Fibroblast of villous mesenchyme (primary cell): ENCODE results near the gene TMEM63A. TPM values are rescaled to one million over a fixed set of nuclear protein-coding genes. Genes with fewer than 3 reads are reported as not detected.

Experiments used
- DNase-seq: peaks from one replicate; pipeline ENCODE4 v3.0.0-alpha.2; 2010; ENCODE audit warnings: low read depth
- H3K4me3 ChIP-seq: 2 replicates; pipeline ENCODE4 v1.5.1; 2011; ENCODE audit warnings: low read depth, mild to moderate bottlenecking, low read length
- total RNA-seq: library from RNA; depleted of rRNA; stranded (reverse); fragments of >200 nt; gene quantifications from 2 replicates; pipeline ENCODE4 v1.2.3, GENCODE V29; 2012
- TF ChIP-seq, protein P1 (sequence below): IDR thresholded peaks from 2 replicates; pipeline ENCODE4 v1.5.1; 2012; ENCODE audit warnings: low read depth, mild to moderate bottlenecking, low read length; ENCODE audit not compliant: insufficient read depth

Gene TMEM63A
- total RNA-seq, 1 donor = 26.3 TPM

DNA sequence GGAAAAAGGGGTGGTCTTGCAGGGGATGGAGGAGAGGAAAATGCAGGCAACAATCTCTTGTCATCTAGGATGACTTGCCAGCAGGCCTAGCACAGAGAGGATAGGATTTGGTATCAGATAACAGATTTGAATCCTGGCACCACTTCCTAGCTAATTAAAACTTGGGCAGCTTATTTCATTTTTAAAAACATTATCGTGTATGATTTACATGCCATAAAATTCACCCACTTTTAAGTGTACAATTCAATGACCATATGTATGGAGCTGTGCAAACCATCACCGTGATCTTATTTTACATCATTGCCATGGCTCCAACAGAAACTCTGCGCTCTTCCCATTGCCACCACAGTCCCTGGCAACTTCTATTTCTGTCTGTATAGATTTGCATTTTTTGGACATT, 34.9 kb upstream of the TMEM63A start:
- no peak for DNase-seq
- H3K4me3 ChIP-seq = no peak overlapping the region
- TF ChIP-seq, protein P1, sequence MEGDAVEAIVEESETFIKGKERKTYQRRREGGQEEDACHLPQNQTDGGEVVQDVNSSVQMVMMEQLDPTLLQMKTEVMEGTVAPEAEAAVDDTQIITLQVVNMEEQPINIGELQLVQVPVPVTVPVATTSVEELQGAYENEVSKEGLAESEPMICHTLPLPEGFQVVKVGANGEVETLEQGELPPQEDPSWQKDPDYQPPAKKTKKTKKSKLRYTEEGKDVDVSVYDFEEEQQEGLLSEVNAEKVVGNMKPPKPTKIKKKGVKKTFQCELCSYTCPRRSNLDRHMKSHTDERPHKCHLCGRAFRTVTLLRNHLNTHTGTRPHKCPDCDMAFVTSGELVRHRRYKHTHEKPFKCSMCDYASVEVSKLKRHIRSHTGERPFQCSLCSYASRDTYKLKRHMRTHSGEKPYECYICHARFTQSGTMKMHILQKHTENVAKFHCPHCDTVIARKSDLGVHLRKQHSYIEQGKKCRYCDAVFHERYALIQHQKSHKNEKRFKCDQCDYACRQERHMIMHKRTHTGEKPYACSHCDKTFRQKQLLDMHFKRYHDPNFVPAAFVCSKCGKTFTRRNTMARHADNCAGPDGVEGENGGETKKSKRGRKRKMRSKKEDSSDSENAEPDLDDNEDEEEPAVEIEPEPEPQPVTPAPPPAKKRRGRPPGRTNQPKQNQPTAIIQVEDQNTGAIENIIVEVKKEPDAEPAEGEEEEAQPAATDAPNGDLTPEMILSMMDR = no peak

DNA sequence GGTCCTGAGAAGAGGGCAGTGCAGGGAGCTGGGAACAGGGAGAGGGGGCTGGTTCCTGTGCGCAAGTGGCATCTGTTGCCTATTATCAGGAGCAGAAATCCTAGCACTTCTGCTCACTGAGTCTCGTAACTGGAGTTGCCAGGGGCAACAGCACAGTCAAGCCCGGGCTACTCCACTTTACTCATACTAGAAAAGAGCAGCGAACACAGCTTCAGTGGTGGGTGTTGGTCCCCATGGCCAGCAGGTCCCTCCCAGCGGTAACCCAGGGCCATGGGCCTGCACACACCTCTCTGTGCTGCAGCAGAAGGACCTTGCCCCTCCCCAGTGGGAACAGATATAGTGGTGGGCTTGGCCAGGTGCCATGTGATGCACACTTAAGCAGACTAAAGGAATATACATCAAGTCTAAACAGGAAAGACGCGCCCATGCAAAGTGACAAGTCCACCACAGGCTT, 33.4 kb upstream of the TMEM63A start:
- no peak overlapping the region for H3K4me3 ChIP-seq
- TF ChIP-seq, protein P1 = no peak
- no peak for DNase-seq

DNA sequence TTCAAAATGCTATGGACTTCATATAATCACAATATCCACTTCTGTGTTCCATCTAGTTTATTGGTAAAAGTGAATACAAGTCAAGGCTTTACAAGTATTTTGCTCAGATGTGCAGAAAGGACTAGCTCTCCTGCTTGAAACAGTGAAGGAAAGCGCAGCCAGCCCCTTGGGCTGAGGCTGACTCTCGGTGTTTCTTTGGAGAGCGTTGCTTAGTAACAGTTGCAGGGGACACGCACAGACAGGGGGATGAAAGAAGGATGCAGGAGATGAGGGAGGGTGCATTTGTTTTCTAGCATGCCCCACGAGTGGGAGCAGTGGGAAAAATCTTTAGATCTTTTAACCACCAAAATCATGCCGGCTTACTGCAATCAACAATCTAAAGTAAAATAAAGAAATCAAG, 32.8 kb upstream of the TMEM63A start:
- no peak for DNase-seq
- TF ChIP-seq, protein P1 = no peak
- no peak overlapping the region for H3K4me3 ChIP-seq

DNA sequence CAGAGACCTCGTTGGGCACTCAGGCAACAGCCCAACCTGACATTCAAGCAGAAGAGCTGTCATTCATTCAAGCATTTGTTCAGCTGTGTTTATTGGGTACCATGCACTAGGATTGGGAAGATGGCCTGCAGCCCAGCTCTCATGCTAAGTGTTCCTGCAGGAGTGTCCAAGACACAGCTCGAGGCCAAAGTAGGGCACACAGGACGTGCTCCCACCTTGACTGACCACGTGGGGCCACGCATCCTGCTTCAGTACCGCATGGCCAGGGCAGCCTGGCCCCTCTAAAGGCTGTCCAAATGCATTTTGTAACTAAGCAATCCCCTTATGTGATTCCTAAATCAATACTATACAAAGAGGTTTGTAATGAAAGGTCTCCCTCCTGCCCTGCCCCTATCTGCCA, 32.2 kb upstream of the TMEM63A start:
- no peak overlapping the region for H3K4me3 ChIP-seq
- TF ChIP-seq, protein P1 = no peak
- DNase-seq = no peak

DNA sequence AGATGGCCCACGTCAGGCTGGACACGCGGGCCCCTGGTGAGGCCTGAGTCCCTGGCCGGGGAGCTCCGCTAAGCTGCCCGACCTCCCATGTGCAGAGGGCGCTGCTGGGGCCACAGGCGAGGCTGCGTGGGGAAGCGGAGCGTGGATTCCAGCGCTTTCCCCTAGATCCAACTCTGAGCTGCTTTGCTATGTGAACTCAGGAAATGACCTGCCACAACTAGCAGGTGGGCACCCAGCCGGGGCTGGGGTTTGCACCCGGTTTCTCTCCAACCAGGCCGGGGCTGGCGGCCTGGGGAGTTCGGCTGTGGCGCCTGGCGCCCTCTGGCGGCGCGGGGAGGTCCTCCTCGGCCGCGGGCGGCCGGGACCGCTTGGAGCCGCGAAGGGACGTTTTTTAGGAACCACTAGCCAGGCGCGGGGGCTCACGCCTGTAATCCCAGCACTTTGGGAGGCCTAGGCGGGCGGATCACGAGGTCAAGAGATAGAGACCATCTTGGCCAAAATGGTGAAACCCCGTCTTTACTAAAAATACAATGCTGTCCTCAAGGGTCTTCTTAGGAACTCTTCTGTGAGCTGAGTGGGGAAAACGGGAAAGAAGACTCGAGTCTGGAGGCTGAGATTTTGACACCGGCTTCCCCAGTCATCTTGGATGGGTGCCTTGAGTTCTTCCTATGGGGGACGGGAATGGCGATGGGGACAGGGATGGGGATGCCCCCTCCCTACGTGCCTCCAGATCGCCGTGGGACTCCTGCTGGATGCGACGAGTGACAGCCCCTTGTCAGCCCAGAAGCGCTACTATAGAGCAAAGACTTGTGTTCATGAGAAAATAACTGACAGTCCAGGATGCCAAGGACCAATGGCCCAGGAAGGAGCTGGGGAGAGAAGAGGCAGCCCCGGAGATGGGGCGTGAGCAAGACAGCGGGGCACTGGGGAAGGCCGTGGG, 29.3 kb upstream of the TMEM63A start:
- TF ChIP-seq, protein P1 = peak; percentile 91
- H3K4me3 ChIP-seq = no peak overlapping the region
- DNase-seq = peak; percentile 51

DNA sequence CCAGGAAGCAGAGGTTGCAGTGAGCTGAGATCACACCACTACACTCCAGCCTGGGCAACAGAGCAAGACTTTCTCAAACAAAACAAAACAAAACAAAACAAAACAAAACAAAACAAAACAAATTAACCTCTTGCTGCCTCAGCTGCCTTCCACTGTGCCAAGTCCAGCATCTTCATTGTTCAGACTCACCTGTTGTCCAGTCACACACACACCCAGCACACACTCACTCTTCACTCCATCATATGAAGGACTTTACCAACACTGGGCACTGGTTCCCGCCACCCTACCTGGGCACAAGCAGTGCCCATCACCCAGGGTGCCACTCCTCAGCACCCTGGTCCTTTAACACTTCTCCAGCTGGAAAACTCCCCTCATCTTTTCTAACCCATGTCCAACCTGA, 27.3 kb upstream of the TMEM63A start:
- no peak overlapping the region for H3K4me3 ChIP-seq
- no peak for DNase-seq
- TF ChIP-seq, protein P1 = no peak
